WTC11 (cell line): ENCODE results near the gene NR3C2. TPM values are rescaled to one million over a fixed set of nuclear protein-coding genes. Genes with fewer than 3 reads are reported as not detected.

Source experiments
- ATAC-seq: fragments of 200-7000 bp; cut with Tn5 transposase; 2 replicates; pipeline ENCODE4 v1.10.0; 2021; ENCODE audit warnings: mild to moderate bottlenecking, moderate library complexity
- CTCF ChIA-PET: fragments of 300-600 bp; sonication (Branson Sonifier 250); formaldehyde crosslinking; loops from one replicate; lab custom pipeline; 2021; ENCODE audit warnings: antibody characterized with exemption; lab: Charles Lee
- POLR2A ChIA-PET: fragments of 350-600 bp; sonication (Branson Sonifier 250); formaldehyde crosslinking; loops from one replicate; lab custom pipeline; 2021; ENCODE audit warnings: antibody characterized with exemption; lab: Charles Lee
- DNase-seq: peaks from one replicate; pipeline ENCODE4 v3.0.0; 2021; ENCODE audit warnings: low spot score
- H3K27ac Mint-ChIP-seq: 2 replicates; pipeline ENCODE4 v1.8.0; 2021; ENCODE audit warnings: mixed read lengths
- H3K27me3 Mint-ChIP-seq: 2 replicates; pipeline ENCODE4 v1.8.0; 2021; ENCODE audit warnings: low read depth, mild to moderate bottlenecking, moderate library complexity, mixed read lengths
- H3K36me3 Mint-ChIP-seq: 2 replicates; pipeline ENCODE4 v1.8.0; 2021; ENCODE audit warnings: mixed read lengths
- H3K4me1 Mint-ChIP-seq: 2 replicates; pipeline ENCODE4 v1.8.0; 2022; ENCODE audit warnings: mixed read lengths
- H3K4me3 Mint-ChIP-seq: 2 replicates; pipeline ENCODE4 v1.8.0; 2021; ENCODE audit warnings: mild to moderate bottlenecking, moderate library complexity, mixed read lengths
- H3K9me3 Mint-ChIP-seq: 2 replicates; pipeline ENCODE4 v1.8.0; 2021; ENCODE audit warnings: mixed read lengths
- ATF2 ChIP-seq: sonication (generic); formaldehyde crosslinking; IDR thresholded peaks from 2 replicates; pipeline ENCODE4 v1.8.1; 2022; ENCODE audit warnings: low read depth, missing genetic modification reagents, borderline replicate concordance
- CREB1 ChIP-seq: sonication (generic); formaldehyde crosslinking; IDR thresholded peaks from 2 replicates; pipeline ENCODE4 v1.8.0; 2023; ENCODE audit warnings: mild to moderate bottlenecking, missing genetic modification reagents
- FOXP1 ChIP-seq: sonication (generic); formaldehyde crosslinking; IDR thresholded peaks from 2 replicates; pipeline ENCODE4 v1.8.0; 2022; ENCODE audit warnings: missing genetic modification reagents, mild to moderate bottlenecking, moderate library complexity, borderline replicate concordance
- FOXP4 ChIP-seq: sonication (generic); formaldehyde crosslinking; IDR thresholded peaks from 2 replicates; pipeline ENCODE4 v1.8.0; 2022; ENCODE audit warnings: mild to moderate bottlenecking, missing genetic modification reagents
- GABPB1 ChIP-seq: sonication (generic); formaldehyde crosslinking; IDR thresholded peaks from 2 replicates; pipeline ENCODE4 v1.8.1; 2023; ENCODE audit warnings: mild to moderate bottlenecking, missing genetic modification reagents
- JUN ChIP-seq: sonication (generic); formaldehyde crosslinking; IDR thresholded peaks from 2 replicates; pipeline ENCODE4 v1.8.0; 2023; ENCODE audit warnings: mild to moderate bottlenecking, missing genetic modification reagents
- NFE2L1 ChIP-seq: sonication (generic); formaldehyde crosslinking; IDR thresholded peaks from 2 replicates; pipeline ENCODE4 v1.8.1; 2023; ENCODE audit warnings: missing genetic modification reagents
- NR2C2 ChIP-seq: sonication (generic); formaldehyde crosslinking; IDR thresholded peaks from 2 replicates; pipeline ENCODE4 v1.8.0; 2022; ENCODE audit warnings: mild to moderate bottlenecking, missing genetic modification reagents
- PRDM15 ChIP-seq: sonication (generic); formaldehyde crosslinking; IDR thresholded peaks from 2 replicates; pipeline ENCODE4 v1.8.0; 2022; ENCODE audit warnings: missing genetic modification reagents
- SOX15 ChIP-seq: fragments of 250-450 bp; sonication (Bioruptor Pico); IDR thresholded peaks from 2 replicates; pipeline ENCODE4 v1.9.0; 2021; ENCODE audit warnings: mild to moderate bottlenecking
- SP1 ChIP-seq: sonication (generic); formaldehyde crosslinking; conservative IDR thresholded peaks from 2 replicates; pipeline ENCODE4 v1.8.1; 2022; ENCODE audit warnings: missing genetic modification reagents
- USF1 ChIP-seq: sonication (generic); formaldehyde crosslinking; IDR thresholded peaks from 2 replicates; pipeline ENCODE4 v1.8.0; 2022; ENCODE audit warnings: mild to moderate bottlenecking, missing genetic modification reagents
- ZBTB43 ChIP-seq: sonication (generic); formaldehyde crosslinking; IDR thresholded peaks from 2 replicates; pipeline ENCODE4 v1.8.1; 2023; ENCODE audit warnings: mild to moderate bottlenecking, missing genetic modification reagents
- ZNF138 ChIP-seq: sonication (generic); formaldehyde crosslinking; conservative IDR thresholded peaks from 2 replicates; pipeline ENCODE4 v1.8.1; 2022; ENCODE audit warnings: mild to moderate bottlenecking, moderate library complexity, missing genetic modification reagents
- ZNF423 ChIP-seq: fragments of 250-450 bp; sonication (Bioruptor Pico); IDR thresholded peaks from 2 replicates; pipeline ENCODE4 v2.1.2; 2022; ENCODE audit warnings: mild to moderate bottlenecking, moderate library complexity
- ZNF512 ChIP-seq: sonication (generic); formaldehyde crosslinking; IDR thresholded peaks from 2 replicates; pipeline ENCODE4 v1.8.1; 2022; ENCODE audit warnings: missing genetic modification reagents, borderline replicate concordance
- ZSCAN18 ChIP-seq: fragments of 250-450 bp; sonication (Bioruptor Pico); IDR thresholded peaks from 2 replicates; pipeline ENCODE4 v2.1.2; 2022; ENCODE audit warnings: mild to moderate bottlenecking, moderate library complexity
- total RNA-seq: library from RNA; stranded (reverse); gene quantifications from 3 replicates; pipeline ENCODE4 v1.2.3, GENCODE V29; 2021
- TF ChIP-seq, protein P1 (sequence below): sonication (generic); formaldehyde crosslinking; IDR thresholded peaks from 2 replicates; pipeline ENCODE4 v1.8.1; 2023; ENCODE audit warnings: mild to moderate bottlenecking, missing genetic modification reagents, moderate library complexity

The NR3C2 gene
- total RNA-seq, 1 experiment from 2014 or later, result 2.8 TPM

DNA sequence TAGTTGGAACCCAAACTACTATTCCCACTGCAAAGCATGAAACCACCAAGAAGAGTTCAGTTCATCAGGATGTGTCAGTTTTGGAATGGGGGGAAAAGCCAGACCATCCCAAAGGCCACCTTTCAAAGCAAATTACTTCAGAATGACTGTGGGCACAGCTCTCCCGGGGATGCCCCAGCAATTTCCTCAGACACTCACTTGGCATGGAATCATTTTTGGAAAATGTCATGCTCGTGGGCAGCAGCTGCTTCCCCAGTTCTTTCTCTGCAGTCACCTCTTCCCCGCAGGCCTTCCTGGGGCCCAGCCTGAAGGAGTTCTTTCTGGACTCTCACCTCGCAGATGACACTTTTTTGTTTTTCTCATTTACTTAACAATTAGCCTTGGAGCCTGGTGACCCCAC lies 350.3 kb downstream of the NR3C2 start:
- H3K4me3 Mint-ChIP-seq, result no peak overlapping the region
- no peaks in the 10 kb centered on the region; the same call in 1 of the 2 replicates for H3K27me3 Mint-ChIP-seq
- no peak for TF ChIP-seq JUN (CRISPR knock-in tag)
- no peak for TF ChIP-seq GABPB1 (CRISPR knock-in tag)
- no peak for TF ChIP-seq ZBTB43
- no peak for TF ChIP-seq CREB1 (CRISPR knock-in tag)
- no peak for TF ChIP-seq SOX15 (CRISPR knock-in tag)
- TF ChIP-seq ZNF512 (CRISPR knock-in tag), result no peak
- no peak for TF ChIP-seq ZSCAN18
- TF ChIP-seq, protein P1, sequence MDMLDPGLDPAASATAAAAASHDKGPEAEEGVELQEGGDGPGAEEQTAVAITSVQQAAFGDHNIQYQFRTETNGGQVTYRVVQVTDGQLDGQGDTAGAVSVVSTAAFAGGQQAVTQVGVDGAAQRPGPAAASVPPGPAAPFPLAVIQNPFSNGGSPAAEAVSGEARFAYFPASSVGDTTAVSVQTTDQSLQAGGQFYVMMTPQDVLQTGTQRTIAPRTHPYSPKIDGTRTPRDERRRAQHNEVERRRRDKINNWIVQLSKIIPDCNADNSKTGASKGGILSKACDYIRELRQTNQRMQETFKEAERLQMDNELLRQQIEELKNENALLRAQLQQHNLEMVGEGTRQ (CRISPR knock-in tag), result no peak
- no peak for TF ChIP-seq SP1 (CRISPR knock-in tag)
- TF ChIP-seq NFE2L1, result no peak
- TF ChIP-seq USF1 (CRISPR knock-in tag), result no peak
- TF ChIP-seq NR2C2, result no peak
- TF ChIP-seq ZNF138 (CRISPR knock-in tag), result no peak
- TF ChIP-seq FOXP1, result no peak
- TF ChIP-seq ZNF423 (CRISPR knock-in tag), result no peak
- no peak for TF ChIP-seq PRDM15 (CRISPR knock-in tag)
- no peak for TF ChIP-seq ATF2 (CRISPR knock-in tag)
- TF ChIP-seq FOXP4 (CRISPR knock-in tag), result no peak
- TF ChIP-seq, all 79 proteins: peak for 0
- ChIA-PET POLR2A (no interaction called here), CTCF (interaction anchor here (0.7 to 1.0 kb wide), 2 partner anchors 10 kb away, joined by 3 read pairs; no protein-coding TSS in a partner anchor)
- ATAC-seq (no peak), DNase-seq (no peak)
- no peaks in the 10 kb centered on the region for H3K36me3 Mint-ChIP-seq
- peaks cover 3% of the 10 kb centered on the region; the same call in 1 of the 2 replicates for H3K9me3 Mint-ChIP-seq
- no peak overlapping the region for H3K27ac Mint-ChIP-seq
- peaks cover 12% of the 10 kb centered on the region for H3K4me1 Mint-ChIP-seq
